DOHH2 (cell line): ENCODE data around the gene IFRD2.

Source experiments
- H3F3A ChIP-seq: fragments of 200-600 bp; sonication (generic), shearing (Covaris generic); 2 replicates; pipeline ENCODE4 v1.6.0; 2016; ENCODE audit warnings: antibody characterized with exemption, mild to moderate bottlenecking; ENCODE audit not compliant: control insufficient read depth, insufficient read depth
- H3K27ac ChIP-seq: fragments of 200-600 bp; sonication (generic); 2 replicates; pipeline ENCODE4 v1.5.1; 2014; ENCODE audit warnings: low read depth, mild to moderate bottlenecking, low read length, moderate library complexity
- H3K27me3 ChIP-seq: fragments of 200-600 bp; sonication (generic); 2 replicates; pipeline ENCODE4 v1.6.1; 2014; ENCODE audit warnings: mild to moderate bottlenecking, low read length, mixed read lengths; ENCODE audit not compliant: control insufficient read depth
- H3K36me3 ChIP-seq: fragments of 200-600 bp; sonication (generic); 2 replicates; pipeline ENCODE4 v1.6.1; 2014; ENCODE audit warnings: mild to moderate bottlenecking, low read length, moderate library complexity, mixed read lengths; ENCODE audit not compliant: control insufficient read depth
- H3K4me1 ChIP-seq: fragments of 200-600 bp; sonication (generic); 2 replicates; pipeline ENCODE4 v1.6.1; 2014; ENCODE audit warnings: mild to moderate bottlenecking, low read length, mixed read lengths; ENCODE audit not compliant: control insufficient read depth
- H3K4me2 ChIP-seq: fragments of 200-600 bp; sonication (generic); 2 replicates; pipeline ENCODE4 v1.6.0; 2014; ENCODE audit warnings: mild to moderate bottlenecking, low read length, moderate library complexity
- H3K4me3 ChIP-seq: fragments of 200-600 bp; sonication (generic); 2 replicates; pipeline ENCODE4 v1.5.1; 2014; ENCODE audit warnings: mild to moderate bottlenecking, low read length, mixed read lengths
- H3K79me2 ChIP-seq: fragments of 200-600 bp; sonication (generic); 2 replicates; pipeline ENCODE4 v1.6.1; 2014; ENCODE audit warnings: mild to moderate bottlenecking, low read length, mixed read lengths; ENCODE audit not compliant: control insufficient read depth
- H3K9me2 ChIP-seq: fragments of 200-600 bp; sonication (generic); replicated peaks from 2 replicates; pipeline ENCODE4 v1.6.1; 2014; ENCODE audit warnings: mild to moderate bottlenecking, low read length, mixed read lengths; ENCODE audit not compliant: control insufficient read depth
- H3K9me3 ChIP-seq: fragments of 200-600 bp; sonication (generic); 2 replicates; pipeline ENCODE4 v1.6.1; 2014; ENCODE audit warnings: antibody characterized with exemption, low read length, mixed read lengths; ENCODE audit not compliant: control insufficient read depth, insufficient read depth
- H4K20me1 ChIP-seq: fragments of 200-600 bp; sonication (generic); 2 replicates; pipeline ENCODE4 v1.6.0; 2014; ENCODE audit warnings: low read depth, mild to moderate bottlenecking, antibody characterized with exemption, low read length, moderate library complexity; ENCODE audit not compliant: control insufficient read depth, insufficient read depth
- CTCF ChIP-seq: fragments of 200-600 bp; sonication (generic); IDR thresholded peaks from one replicate; pipeline ENCODE4 v1.5.1; 2014; ENCODE audit warnings: antibody characterized with exemption, mild to moderate bottlenecking, low read depth, low read length; ENCODE audit not compliant: poor library complexity, severe bottlenecking
- EZH2phosphoT487 ChIP-seq: fragments of 200-600 bp; sonication (generic); IDR thresholded peaks from 2 replicates; pipeline ENCODE4 v1.6.1; 2017; ENCODE audit warnings: borderline replicate concordance, mild to moderate bottlenecking, antibody characterized with exemption, low read length, moderate library complexity, mixed read lengths

IFRD2 gene

GRCh38 chr3:50300681-50301254, 8.5 kb upstream of the IFRD2 start:
- 0 out of 2 replicates have a peak, but pooled peaks cover 3% of the 10 kb centered on the region for H3K79me2 ChIP-seq
- peak overlapping the region; percentile 98 for H3K4me2 ChIP-seq
- H3K9me3 ChIP-seq = no peaks in the 10 kb centered on the region
- H3K4me1 ChIP-seq = peaks cover 25% of the 10 kb centered on the region
- no peak overlapping the region for H3K27ac ChIP-seq
- H3K27me3 ChIP-seq = no peaks in the 10 kb centered on the region
- H3K9me2 ChIP-seq = no peaks in the 10 kb centered on the region
- TF ChIP-seq CTCF = no peak
- TF ChIP-seq EZH2phosphoT487 = no peak
- H3F3A ChIP-seq = peaks cover 7% of the 10 kb centered on the region
- peak overlapping the region; percentile 98 for H3K4me3 ChIP-seq
- no peaks in the 10 kb centered on the region for H4K20me1 ChIP-seq
- H3K36me3 ChIP-seq = no peaks in the 10 kb centered on the region

GRCh38 chr3:50299929-50300680, 7.9 kb upstream of the IFRD2 start:
- H3F3A ChIP-seq = peaks cover 7% of the 10 kb centered on the region
- 0 out of 2 replicates have a peak, but pooled peaks cover 3% of the 10 kb centered on the region for H3K79me2 ChIP-seq
- peak overlapping the region; percentile 20 for H3K27ac ChIP-seq
- H3K9me3 ChIP-seq = no peaks in the 10 kb centered on the region
- H3K4me2 ChIP-seq = peak overlapping the region; percentile 98
- no peaks in the 10 kb centered on the region for H4K20me1 ChIP-seq
- H3K4me3 ChIP-seq = peak overlapping the region; percentile 98
- peaks cover 24% of the 10 kb centered on the region for H3K4me1 ChIP-seq
- H3K27me3 ChIP-seq = no peaks in the 10 kb centered on the region
- H3K36me3 ChIP-seq = no peaks in the 10 kb centered on the region
- TF ChIP-seq EZH2phosphoT487 (no peak), CTCF (no peak)
- H3K9me2 ChIP-seq = no peaks in the 10 kb centered on the region

- peaks cover 4% of the 10 kb centered on the region; the same call in 1 of the 2 replicates for H3F3A ChIP-seq
- H3K36me3 ChIP-seq = no peaks in the 10 kb centered on the region
- no peaks in the 10 kb centered on the region for H3K9me2 ChIP-seq
- peak overlapping the region; percentile 20 for H3K27ac ChIP-seq
- no peaks in the 10 kb centered on the region for H3K27me3 ChIP-seq
- no peaks in the 10 kb centered on the region for H4K20me1 ChIP-seq
- H3K79me2 ChIP-seq = 0 out of 2 replicates have a peak, but pooled peaks cover 3% of the 10 kb centered on the region
- H3K4me3 ChIP-seq = peak overlapping the region; percentile 98
- peak overlapping the region; percentile 98 for H3K4me2 ChIP-seq
- peaks cover 19% of the 10 kb centered on the region for H3K4me1 ChIP-seq
- TF ChIP-seq EZH2phosphoT487 (no peak), CTCF (no peak)
- no peaks in the 10 kb centered on the region for H3K9me3 ChIP-seq
Measured at GRCh38 chr3:50299638-50299928, 7.4 kb upstream of the IFRD2 start.
